Activated CD4-positive, alpha-beta T cell treated with anti-CD3 and anti-CD28 coated beads, Interleukin-2, amount 50 U/mL, for 16 hours (primary cell): ENCODE results near the gene CRPPA.

ENCODE experiments used
- DNase-seq: peaks from one replicate; pipeline ENCODE4 v3.0.0-alpha.2; 2020

The CRPPA gene

DNA sequence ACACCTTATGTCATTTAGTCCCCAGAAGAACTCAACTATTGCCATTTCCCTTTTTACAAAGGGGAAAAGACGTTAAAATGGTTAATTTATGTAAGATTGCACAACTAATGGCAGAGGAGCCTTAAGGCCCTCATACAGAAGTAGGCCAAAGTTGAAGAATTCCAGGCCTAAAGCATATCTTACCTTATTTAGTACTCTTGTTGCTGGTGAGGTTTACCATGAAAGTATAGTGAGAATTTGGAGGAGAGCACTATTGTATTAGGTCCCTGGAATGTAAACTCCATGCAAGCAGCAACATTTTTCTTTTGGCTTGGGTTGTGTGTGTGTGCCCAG, 731 bp upstream of the CRPPA start:
- DNase-seq: no peak

DNA sequence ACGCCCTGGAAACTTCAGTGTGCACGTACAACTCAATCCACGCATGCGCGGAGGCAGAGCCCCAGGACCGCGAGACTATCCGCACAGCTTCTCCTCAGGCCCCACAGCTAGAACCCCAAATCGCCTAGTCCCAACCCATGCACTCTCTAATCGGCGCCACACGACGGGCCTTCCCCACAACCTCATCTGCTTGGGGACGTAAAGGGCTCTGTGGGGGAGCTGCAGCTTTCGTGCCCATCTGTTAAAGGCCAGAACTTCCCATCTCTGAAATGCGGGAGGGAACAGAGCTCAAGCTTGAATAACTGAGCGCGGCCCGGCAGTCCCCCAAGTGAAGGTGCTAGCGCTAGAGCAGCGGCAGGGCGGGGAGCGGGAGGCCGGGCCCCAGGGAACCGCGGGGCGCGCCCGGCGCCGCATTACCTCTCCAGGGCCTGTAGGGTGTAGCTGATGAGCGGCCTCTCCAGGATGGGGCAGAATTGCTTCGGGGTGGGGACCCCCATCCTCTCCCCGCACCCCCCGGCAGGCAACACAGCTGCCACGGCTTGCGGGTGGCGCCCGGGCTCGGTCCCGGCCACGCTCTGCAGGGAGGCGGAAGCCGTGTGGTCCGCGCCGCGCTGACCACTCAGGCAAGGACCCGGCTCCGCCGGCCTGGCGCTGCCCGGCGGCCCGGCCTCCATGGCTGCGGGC, 547 bp downstream of the CRPPA start:
- DNase-seq: peak; percentile 85

DNA sequence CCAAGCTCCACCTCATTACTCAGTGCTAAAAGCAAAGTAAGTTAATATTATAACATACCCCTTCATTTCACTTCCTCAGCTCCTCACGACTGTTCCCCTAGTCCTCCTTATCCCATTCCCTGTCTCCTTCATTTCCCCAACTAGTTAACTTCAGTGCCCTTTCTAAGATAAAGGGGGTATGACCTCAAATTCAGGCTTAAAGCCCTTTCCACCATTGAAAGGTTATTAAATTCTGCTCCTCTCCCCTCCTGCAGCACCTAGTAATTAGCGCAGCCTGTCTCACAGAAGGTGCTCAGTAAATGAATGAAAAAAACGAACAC, 1.0 kb downstream of the CRPPA start:
- DNase-seq: no peak

GRCh38 chr7:16419859-16420258, 1.5 kb downstream of the CRPPA start:
- no peak for DNase-seq

DNA sequence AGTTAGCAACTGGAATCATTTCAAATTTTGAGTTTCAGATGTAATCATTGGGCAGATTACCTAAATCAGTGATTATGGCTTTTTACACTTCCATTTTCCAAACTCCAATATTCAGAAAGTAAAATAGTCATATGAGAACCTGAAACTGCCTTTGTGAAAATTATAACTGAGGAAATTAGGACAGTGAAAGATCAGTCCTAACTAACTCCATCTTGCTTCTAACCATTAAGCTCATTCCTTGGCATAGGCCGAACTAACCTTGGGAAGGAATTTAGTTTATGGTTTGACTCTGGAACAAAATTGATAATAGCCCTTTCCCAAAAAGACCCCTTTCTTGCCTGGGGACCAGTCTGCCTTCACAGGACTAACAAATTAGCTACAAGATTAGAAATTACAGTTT, 2.2 kb downstream of the CRPPA start:
- no peak for DNase-seq

- DNase-seq: no peak
Measured at GRCh38 chr7:16417906-16418305, 3.4 kb downstream of the CRPPA start.

DNA sequence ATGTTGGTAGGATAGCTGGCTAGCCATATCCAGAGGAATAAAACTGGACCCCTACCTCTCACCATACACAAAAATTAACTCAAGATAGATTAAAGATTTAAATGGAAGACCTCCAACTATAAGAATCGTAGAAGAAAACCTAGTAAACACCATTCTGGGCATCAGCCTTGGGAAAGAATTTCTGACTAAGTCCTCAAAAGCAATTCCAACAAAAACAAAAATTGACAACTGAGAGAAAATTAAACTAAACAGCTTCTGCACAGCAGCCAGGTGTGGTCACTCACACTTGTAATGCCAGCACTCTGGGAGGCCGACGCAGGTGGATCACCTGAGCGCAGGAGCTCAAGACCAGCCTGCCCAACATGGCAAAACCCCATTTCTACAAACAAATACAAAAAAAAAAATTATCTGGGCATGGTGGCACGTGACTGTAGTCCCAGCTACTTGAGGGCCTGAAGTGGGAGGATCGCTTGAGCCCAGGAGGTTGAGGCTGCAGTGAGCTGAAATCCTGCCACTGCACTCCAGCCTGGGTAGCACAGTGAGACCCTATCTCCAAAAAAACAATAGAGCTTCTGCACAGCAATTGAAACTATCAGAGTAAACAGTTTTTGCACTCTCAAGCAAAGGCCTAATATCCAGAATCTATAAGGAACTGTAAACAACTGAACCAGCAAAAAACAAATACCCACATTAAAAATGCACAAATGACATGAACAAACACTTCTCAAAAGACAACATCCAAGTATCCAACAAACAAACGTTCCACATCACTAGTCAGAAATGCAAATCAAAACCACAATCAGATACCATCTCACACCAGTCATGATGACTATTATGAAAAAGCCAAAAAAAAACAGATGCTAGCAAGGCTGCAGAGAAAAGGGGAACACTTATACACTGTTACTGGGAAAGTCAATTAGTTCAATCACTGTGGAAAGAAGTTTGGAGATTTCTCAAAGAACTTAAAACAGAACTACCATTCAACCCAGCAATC, 4.8 kb downstream of the CRPPA start:
- no peak for DNase-seq

GRCh38 chr7:16412274-16413254, 8.8 kb downstream of the CRPPA start:
- DNase-seq: no peak

DNA sequence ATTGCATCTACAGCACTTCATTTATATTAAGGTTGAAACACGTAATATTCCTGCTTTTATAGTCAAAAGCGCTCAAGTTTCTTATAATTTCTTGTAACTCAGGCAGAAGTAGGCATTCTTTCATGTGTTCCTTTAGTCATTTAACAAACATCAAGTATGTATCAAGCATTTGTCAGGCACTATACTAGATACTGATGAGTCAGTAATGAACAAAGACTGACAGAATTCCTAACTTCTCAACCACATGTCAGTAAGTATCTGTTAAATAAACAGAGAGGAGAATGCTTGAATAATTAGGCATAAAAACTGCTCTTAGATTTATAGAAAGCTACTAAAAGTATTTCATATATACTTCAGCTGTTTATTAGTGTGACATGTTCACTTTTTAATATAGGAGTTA, 9.9 kb downstream of the CRPPA start:
- no peak for DNase-seq

DNA sequence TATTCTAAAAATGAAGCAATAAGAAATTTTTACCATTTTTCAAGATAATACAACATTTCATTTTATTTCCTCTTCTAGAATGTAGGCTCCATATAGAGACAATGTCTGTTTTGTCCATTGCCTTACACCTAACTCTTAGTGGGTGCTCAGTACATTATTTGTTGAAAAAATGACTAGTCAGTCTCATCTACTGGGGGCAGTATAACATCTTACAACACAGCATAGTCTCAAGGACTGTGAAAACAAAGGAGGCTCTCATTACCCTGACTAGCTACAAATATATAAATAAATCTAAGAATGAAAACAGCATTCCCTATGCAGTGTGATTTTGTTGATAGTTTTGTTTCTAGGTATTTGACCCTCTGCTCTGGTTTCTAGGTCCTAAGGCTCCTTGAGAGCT, 11.6 kb downstream of the CRPPA start:
- DNase-seq: no peak

DNA sequence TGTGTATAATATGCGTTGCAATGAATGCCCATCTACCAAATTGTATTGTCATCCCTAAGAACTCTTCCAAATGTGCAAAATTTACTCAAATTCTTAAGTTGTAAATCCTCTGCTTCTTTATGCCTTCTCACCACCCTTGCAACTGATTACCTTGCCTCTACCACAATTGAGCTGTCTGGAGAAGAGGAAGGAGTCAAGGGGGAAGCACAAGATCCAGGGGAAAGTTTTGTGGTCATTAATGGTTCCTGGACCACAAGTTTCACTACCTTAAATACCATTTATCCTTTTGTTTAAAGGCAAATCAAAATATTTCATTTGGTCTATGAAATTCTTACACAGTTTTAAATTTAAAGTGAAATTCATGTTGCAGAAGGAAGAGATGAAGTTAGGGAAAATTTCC, 16.7 kb downstream of the CRPPA start:
- DNase-seq: no peak

DNA sequence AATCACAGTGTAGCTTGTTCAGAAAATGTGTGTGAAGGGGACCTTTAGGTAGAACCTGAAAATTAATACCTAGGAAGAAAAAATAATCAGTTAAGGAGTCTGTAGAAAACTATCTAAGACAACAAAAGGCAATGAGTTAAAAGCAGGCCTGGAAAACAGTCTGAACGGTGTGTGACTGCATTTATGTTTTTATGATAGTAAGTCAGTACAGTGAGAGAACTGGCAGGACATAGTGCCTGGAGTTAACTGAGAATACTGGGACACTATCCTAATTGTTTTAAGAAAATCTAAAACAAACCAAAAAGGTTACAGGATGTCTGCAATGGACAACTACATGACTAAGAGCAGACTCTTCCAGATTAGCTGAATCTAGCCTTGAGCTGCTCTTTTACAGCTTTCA, 17.9 kb downstream of the CRPPA start:
- no peak for DNase-seq

DNA sequence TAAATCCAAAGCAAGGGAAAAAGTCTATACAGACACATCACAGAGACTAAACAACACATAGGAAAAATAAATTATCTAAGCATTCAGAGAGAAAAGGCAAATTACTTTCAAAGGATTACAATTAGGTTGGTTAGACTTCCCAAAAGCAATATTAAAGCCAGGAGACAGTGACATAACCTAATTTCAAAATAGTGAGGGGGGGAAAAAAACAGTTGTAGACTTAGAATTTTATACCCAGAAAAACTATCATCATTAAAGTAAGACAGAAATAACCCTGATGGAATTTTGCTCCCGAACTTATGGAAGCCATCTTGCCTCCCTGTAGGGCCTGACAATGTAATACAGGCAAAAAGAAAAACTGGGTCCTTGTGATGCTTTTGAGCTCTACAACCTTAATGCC, 18.4 kb downstream of the CRPPA start:
- no peak for DNase-seq

DNA sequence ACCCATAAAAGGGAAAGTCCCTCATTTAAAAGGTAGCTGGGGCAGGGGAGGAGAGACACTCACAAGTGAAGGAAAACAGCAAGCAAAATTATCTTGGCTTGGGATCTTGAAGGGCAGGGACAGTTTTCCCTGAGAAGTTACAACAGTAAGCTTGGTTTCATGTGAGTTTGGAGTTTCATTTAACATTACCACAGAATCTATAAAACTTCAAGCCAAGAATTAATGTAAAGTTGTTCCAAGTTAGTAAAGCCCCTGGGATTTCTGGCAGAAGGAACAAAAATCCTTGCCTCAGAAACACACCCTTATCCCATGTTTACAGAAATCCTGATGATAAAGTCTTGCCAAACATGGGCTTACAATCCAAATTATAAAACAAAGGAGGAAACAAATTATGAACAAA, 19.2 kb downstream of the CRPPA start:
- no peak for DNase-seq

GRCh38 chr7:16400893-16401275, 20.5 kb downstream of the CRPPA start:
- DNase-seq: no peak

DNA sequence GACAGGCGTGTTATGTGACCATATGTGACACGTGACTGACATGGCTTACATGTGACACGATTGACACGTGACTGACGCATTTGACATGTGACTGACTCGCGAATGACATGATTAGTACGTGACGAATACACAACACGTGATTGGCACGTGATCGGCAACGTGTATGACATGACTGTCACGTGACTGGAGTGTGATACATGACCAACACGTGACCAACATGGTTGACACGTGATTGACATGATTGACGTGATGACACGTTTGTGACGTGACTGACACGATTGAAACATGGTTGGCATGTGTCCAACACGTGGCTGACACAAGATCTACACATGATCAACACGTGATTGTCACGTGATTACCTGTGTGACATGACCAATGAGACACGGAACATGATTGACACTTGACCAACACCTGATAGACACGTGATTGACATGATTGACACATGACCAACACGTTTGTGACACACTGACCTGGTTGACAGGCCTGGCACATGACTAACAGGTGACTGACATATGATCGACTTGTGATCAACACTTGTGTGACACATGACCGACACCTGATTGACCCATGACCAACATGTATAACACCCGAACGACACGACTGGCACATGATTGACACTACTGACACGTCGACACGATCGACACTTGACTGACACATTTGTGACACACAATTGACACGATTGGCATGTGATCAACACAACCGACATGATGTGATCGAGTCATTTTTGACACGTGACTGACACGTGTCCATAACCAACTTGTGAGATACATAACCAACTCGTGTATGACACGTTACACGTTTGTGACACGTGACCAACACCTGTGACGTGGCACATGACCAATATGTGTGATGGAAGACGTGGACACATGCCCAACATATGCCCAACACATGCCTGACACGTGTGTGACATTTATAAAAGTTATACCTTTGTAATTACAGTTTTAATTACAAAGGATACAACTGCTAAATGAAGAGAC, 21.1 kb downstream of the CRPPA start:
- DNase-seq: no peak

- no peak for DNase-seq
Measured at GRCh38 chr7:16399265-16399831, 22.0 kb downstream of the CRPPA start.

DNA sequence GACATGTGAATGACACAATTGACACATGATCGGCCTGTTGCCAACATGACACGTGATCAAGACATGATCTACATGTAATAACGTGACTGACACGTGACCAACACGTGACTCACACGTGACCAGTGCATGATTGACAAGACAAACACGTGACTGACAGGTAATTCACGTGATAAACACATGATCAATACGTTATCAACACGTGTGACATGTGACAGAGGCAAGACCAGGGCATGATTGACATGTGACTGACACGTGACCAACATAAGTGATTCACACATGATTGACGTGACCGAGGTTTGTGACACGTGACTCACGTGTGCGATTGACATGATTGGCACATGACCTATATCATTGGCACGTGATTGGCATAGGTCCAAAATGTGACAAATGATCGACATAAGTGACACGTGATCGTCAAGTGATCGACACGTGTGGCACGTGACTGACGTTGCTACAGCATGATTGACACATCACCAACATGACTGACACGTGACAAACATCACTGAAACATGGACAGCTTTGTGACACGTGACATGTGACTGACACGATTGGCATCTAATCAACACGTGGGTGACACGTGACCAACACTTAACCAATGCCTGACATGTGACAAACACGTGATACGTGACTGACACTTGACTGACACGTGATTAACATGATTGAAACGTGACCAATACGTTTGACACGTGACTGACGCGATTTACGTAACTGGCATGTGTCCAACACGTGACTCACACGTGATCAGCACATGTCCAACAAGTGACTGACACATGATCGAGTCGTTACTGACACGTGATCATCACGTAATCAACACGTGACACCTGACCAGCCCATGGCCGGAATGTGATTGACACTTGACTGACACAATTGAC, 23.0 kb downstream of the CRPPA start:
- DNase-seq: no peak

GRCh38 chr7:16397501-16398145, 23.7 kb downstream of the CRPPA start:
- no peak for DNase-seq
